Natural killer cell treated with Interleukin-12 subunit alpha and Interleukin-12 subunit beta and Interleukin-15 and Interleukin-18, amount 100 ng/mL, for 72 hours (primary cell): ENCODE measurements around the gene PLOD2. TPM values are rescaled to one million over a fixed set of nuclear protein-coding genes. Genes with fewer than 3 reads are reported as not detected.

ENCODE experiments used
- ATAC-seq, 2 donors: fragments of 150-1000 bp; cut with Tn5 transposase in 1 of 2; sonication (Bioruptor Pico), chemical (Tn5 transposase) in 1 of 2; 2 replicates each; pipeline ENCODE4 v1.10.0; 2021
- DNase-seq: peaks from one replicate; pipeline ENCODE4 v3.0.0; 2022; ENCODE audit warnings: low spot score
- H3K27ac Mint-ChIP-seq, 2 donors: 1 replicate in 1 of 2; 2 replicates in 1 of 2; pipeline ENCODE4 v1.8.0; 2022; ENCODE audit warnings: mixed read lengths in 2 of 2, mild to moderate bottlenecking in 1 of 2, moderate library complexity in 1 of 2
- H3K27me3 Mint-ChIP-seq, 2 donors: 1 replicate in 1 of 2; 2 replicates in 1 of 2; pipeline ENCODE4 v1.8.0; 2022; ENCODE audit warnings: mixed read lengths in 2 of 2
- H3K36me3 Mint-ChIP-seq: one replicate; pipeline ENCODE4 v1.8.0; 2022; ENCODE audit warnings: mixed read lengths
- H3K4me1 Mint-ChIP-seq, 2 donors: 1 replicate in 1 of 2; 2 replicates in 1 of 2; pipeline ENCODE4 v1.8.0; 2022; ENCODE audit warnings: low read depth in 2 of 2, mixed read lengths in 2 of 2, mild to moderate bottlenecking in 1 of 2
- H3K4me3 Mint-ChIP-seq: one replicate; pipeline ENCODE4 v1.8.0; 2022; ENCODE audit warnings: mixed read lengths
- H3K9me3 Mint-ChIP-seq: 2 replicates; pipeline ENCODE4 v1.8.0; 2022; ENCODE audit warnings: mixed read lengths
- total RNA-seq, 2 donors: library from RNA; stranded (reverse); gene quantifications; one replicate each; pipeline ENCODE4 v1.2.3, GENCODE V29; 2022

Gene PLOD2
- total RNA-seq, 2 donors from 2014 or later: 1.0 to 1.3 TPM

DNA sequence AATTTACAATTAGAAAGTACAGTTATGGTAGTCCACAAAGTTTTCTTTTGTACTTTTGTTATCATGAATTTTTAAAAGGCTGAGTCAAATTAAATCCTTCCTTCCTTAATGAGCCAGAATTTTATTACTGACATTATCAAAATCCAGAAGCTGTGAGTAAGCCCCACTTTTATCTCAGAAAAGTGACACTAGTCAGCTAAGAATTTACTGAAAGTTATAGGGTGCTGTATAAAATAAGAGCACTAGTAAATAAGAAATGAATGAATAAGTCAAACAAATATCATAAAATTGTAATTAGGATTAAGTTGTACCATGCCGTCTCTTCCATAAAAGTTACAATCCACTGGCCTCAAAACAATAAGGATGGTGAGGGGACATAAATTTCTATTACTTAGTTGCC, 15.3 kb downstream of the PLOD2 start:
- Mint-ChIP-seq H3K9me3 (no peaks in the 10 kb centered on the region), H3K4me1 (no peaks in the 10 kb centered on the region), H3K4me3 (no peak overlapping the region), H3K27me3 (no peaks in the 10 kb centered on the region), H3K36me3 (no peaks in the 10 kb centered on the region), H3K27ac (no peak overlapping the region)
- no peak for ATAC-seq
- no peak for DNase-seq

DNA sequence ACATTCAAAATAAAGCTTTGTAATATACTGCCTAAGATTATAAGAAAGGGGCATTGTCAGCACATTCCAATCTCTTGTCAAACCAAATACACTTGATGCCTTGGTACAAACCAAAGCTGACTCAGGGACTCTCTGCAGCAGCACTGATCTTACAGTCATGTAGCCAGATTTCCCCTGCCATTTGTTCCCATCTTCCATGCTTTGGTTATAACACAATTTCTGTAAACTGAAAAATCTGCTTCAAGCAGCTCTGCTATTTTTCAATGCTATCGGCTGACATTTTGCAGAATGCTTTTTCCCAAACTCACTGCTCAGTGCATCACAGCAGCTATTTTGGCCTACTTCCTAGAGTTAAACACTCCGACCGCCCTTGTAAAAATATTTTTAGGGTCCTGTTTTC, 18.2 kb downstream of the PLOD2 start:
- Mint-ChIP-seq H3K27ac (no peak overlapping the region), H3K4me3 (no peak overlapping the region), H3K4me1 (no peaks in the 10 kb centered on the region), H3K27me3 (no peaks in the 10 kb centered on the region), H3K9me3 (no peaks in the 10 kb centered on the region), H3K36me3 (no peaks in the 10 kb centered on the region)
- DNase-seq (no peak), ATAC-seq (no peak)

DNA sequence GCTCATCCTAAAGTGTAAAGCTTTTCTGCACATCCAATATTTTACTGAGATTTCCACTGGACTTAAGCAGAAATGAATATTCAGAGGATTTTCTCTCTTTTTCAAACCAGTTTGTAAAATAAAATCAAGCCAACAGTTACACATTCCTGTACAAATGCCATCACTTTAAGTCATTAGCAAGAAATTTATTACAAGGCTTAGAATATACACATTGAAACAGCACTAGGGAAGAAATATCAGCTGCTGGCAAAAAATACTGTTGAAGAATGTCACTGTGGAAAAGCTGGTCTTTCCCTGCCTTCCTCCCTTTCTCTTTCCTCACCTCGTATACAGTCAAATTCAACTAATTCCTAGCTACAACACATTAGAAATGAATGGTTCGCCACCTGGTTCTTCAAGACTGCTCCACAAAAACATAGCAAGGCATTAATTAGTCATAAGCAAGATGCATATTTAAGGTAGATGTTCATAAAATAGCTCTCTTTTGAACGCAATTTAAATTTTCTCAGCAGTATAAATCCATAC, 21.3 kb downstream of the PLOD2 start:
- H3K36me3 Mint-ChIP-seq: no peaks in the 10 kb centered on the region
- H3K4me3 Mint-ChIP-seq: no peak overlapping the region
- ATAC-seq (no peak), DNase-seq (no peak)
- no peaks in the 10 kb centered on the region for H3K4me1 Mint-ChIP-seq
- H3K27ac Mint-ChIP-seq: no peak overlapping the region
- H3K27me3 Mint-ChIP-seq: no peaks in the 10 kb centered on the region
- H3K9me3 Mint-ChIP-seq: no peaks in the 10 kb centered on the region

DNA sequence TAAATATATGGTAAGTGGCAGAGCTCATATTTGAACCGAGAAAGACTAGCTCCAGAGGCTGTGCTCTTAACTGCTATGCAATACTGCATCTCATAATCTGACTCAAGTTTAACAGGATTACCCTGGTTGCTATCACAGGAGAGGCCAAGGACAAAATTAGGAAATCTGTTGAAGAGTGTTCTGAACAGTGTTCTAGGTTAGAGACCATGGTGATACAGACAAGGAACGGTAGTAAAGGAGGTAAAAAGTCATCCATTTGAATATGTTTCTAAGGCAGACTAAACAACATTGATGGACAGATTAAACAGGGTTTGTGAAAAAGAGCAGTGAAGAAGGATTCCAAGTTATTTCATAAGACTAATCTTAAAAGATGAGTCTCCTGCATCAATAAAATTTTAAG, 22.1 kb downstream of the PLOD2 start:
- H3K27ac Mint-ChIP-seq: no peak overlapping the region
- H3K4me1 Mint-ChIP-seq: no peaks in the 10 kb centered on the region
- no peaks in the 10 kb centered on the region for H3K9me3 Mint-ChIP-seq
- no peak overlapping the region for H3K4me3 Mint-ChIP-seq
- no peaks in the 10 kb centered on the region for H3K36me3 Mint-ChIP-seq
- no peak for ATAC-seq
- H3K27me3 Mint-ChIP-seq: no peaks in the 10 kb centered on the region
- no peak for DNase-seq

DNA sequence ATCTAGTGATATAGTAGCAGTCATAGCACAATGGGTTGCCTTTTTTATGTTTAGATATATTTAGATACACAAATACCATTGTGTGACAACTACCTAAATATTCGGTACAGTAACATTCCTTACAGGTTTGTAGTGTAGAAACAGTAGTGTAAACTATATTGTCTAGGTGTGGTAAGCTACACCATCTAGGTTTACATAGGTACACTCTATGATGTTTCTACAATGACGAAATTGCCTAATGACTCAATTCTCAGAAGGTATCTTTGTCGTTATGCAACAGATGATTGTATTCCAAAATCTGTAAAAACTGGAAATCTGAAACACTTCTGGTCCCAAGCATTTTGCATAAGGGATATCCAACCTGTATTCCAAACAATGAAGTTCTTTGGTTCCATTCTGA, 24.3 kb downstream of the PLOD2 start:
- DNase-seq (no peak), ATAC-seq (no peak)
- no peaks in the 10 kb centered on the region for H3K9me3 Mint-ChIP-seq
- H3K27me3 Mint-ChIP-seq: no peaks in the 10 kb centered on the region
- no peak overlapping the region for H3K27ac Mint-ChIP-seq
- no peaks in the 10 kb centered on the region for H3K4me1 Mint-ChIP-seq
- H3K4me3 Mint-ChIP-seq: no peak overlapping the region
- H3K36me3 Mint-ChIP-seq: no peaks in the 10 kb centered on the region

DNA sequence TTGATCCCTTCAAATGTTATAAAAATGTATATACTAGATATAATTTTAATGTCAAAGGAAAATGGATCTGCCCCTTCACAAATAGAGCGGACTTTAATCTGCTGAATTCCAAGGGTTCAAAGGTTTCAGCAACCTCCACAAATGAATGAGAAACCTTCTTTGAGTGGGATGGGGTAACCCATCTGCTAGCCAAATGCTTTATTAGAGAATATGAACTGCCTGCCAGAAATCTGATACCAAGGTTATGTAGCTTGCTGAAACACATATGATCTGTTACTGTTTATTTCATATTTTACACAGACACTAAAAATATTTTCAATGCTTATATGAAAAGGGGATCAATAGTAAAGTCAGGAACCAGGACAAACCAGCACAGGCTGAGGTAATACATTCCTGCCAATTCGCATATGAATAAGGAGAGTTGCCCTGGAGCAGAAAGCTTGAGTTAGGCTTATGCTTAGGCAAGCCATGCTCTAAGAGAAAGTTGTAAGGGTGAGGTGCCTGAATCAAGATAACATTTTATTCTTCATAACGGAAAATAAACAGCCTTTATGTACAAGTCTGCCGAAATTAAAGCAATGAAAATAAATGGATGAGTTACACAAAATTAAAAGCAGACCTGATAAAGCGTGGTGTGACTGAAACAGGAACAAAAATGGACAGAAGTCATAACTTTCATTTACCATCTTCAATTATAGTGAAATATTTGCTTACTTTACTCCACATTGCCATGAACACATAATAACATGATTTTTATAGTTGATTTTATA, 26.5 kb downstream of the PLOD2 start:
- ATAC-seq (no peak), DNase-seq (no peak)
- Mint-ChIP-seq H3K4me3 (no peak overlapping the region), H3K4me1 (no peaks in the 10 kb centered on the region), H3K9me3 (peaks cover 6% of the 10 kb centered on the region), H3K27me3 (no peaks in the 10 kb centered on the region), H3K27ac (no peak overlapping the region), H3K36me3 (no peaks in the 10 kb centered on the region)

DNA sequence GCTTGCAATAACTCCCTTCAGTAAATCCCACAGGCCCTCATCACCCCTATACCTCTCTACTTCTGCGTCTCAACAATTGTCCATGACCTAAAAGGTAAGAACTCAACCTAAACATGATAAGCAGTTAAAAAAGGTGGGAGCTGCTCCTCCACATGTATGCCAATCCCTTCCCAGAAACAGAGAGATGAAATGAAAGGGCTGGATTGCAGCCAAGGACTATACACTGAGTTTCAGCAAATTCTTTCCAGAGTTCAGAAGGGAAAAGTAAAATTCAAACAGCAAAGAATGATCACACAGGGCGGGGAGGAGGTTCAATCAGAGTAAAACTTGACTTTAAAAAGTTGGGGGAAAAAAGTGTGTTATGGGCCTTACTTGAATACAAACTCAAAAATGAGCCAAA, 27.5 kb downstream of the PLOD2 start:
- ATAC-seq (no peak), DNase-seq (no peak)
- Mint-ChIP-seq H3K4me1 (no peaks in the 10 kb centered on the region), H3K36me3 (no peaks in the 10 kb centered on the region), H3K27ac (no peak overlapping the region), H3K9me3 (peaks cover 6% of the 10 kb centered on the region), H3K27me3 (no peaks in the 10 kb centered on the region), H3K4me3 (no peak overlapping the region)

DNA sequence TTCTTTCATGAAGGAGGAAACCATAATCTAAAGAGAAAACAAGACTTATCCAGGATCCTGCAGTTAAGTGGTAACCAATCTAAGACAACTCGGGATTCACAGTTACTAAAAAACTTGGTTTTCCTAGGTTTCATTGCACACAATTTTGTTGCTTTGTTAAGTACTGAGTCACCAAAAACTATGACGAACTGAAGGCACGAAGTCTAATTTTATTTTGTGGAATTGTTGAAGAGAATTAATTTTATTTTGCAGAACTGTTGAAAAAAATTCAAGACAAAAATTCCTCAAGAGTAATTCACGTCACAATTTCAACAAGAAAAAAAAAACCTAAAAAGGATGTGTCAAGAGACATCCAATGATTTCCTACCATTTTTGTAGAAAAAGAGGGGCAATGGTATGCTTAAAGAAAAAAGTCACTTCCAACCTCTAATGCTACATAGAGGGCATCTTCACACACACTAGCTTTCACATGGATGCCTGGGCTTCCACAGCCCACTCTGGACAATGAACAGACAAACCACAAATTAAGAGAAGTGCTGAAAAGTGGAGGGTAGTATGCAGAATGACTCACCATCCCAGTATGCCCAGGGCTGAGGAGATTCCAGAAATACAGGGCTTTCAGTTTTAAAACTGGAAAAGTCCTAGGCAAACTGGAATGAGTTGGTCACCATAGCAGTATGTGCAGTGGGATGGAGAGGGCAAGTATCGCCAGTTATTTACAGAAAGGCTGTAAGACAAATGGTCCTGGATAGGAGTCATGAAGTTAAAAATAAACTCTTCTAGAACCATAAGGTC, 29.2 kb downstream of the PLOD2 start:
- Mint-ChIP-seq H3K4me1 (no peaks in the 10 kb centered on the region), H3K36me3 (no peaks in the 10 kb centered on the region), H3K9me3 (peaks cover 6% of the 10 kb centered on the region), H3K27ac (no peak overlapping the region), H3K4me3 (no peak overlapping the region), H3K27me3 (no peaks in the 10 kb centered on the region)
- ATAC-seq (no peak), DNase-seq (no peak)

DNA sequence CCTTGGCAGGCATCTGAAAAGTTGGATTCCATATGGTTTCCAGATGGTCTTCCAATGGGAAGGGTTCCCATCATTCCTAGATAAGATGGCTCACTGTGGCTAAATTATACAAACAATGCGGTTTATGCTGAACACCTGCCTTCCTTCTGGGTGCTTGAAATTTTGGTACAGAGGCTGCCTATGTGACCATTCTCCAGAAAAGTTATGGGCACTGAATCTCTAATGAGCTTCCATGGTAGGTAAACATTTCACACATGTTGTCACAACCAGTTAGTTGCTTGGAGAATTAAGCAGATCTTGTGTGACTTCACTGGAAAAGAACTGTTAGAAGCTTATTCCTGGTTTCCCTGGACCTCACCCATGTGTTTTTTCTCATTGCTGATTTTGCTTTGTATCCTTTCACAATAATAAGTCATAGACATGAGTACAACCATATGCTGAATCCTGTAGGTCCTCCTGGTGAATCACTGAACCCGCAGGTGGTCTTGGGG, 30.1 kb downstream of the PLOD2 start:
- no peaks in the 10 kb centered on the region for H3K4me1 Mint-ChIP-seq
- no peak overlapping the region for H3K4me3 Mint-ChIP-seq
- H3K9me3 Mint-ChIP-seq: peaks cover 6% of the 10 kb centered on the region
- DNase-seq: no peak
- ATAC-seq: no peak
- H3K36me3 Mint-ChIP-seq: no peaks in the 10 kb centered on the region
- H3K27ac Mint-ChIP-seq: no peak overlapping the region
- no peaks in the 10 kb centered on the region for H3K27me3 Mint-ChIP-seq

DNA sequence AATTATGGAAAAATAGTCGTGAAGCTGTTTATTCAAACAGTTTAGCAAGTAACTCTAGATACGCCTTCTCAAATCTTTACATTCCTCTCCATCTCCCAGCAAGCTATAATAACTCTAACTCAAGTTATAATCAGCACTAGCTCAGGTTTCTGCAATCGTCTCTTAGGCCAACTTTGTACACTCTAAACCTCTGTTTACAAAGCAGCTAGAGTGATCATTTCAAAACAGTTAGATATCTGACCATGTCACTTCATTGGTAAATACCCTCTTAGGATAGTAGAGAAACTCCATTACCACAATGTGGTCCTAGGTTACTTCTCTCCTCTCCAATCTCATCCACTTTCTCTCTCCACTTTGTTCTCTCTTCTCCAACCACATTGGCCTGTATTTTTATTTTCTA, 31.2 kb downstream of the PLOD2 start:
- Mint-ChIP-seq H3K27me3 (no peaks in the 10 kb centered on the region), H3K36me3 (no peaks in the 10 kb centered on the region), H3K9me3 (peaks cover 6% of the 10 kb centered on the region), H3K4me1 (no peaks in the 10 kb centered on the region), H3K4me3 (no peak overlapping the region), H3K27ac (no peak overlapping the region)
- no peak for ATAC-seq
- no peak for DNase-seq

DNA sequence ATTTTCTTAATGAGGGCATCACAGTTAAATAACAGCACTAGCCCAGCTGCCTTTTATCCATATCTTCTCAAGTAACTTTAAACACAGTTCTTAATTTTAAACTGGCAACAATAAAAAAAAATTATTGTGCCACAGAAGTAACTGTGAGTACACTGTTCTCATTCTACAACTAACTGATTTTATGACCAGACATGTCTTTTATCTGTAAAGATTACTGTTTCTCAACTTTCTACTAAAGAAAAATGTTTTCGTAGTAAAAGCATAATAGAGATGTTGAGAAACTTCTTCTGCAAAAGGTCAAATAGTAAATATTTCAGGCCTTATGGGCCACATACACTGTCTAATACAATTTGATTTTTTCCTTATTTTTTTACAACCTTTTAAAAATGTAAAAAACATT, 32.0 kb downstream of the PLOD2 start:
- peaks cover 11% of the 10 kb centered on the region for H3K9me3 Mint-ChIP-seq
- no peak overlapping the region for H3K4me3 Mint-ChIP-seq
- no peak overlapping the region for H3K27ac Mint-ChIP-seq
- no peaks in the 10 kb centered on the region for H3K4me1 Mint-ChIP-seq
- ATAC-seq (no peak), DNase-seq (no peak)
- H3K36me3 Mint-ChIP-seq: peaks cover 5% of the 10 kb centered on the region
- no peaks in the 10 kb centered on the region for H3K27me3 Mint-ChIP-seq

DNA sequence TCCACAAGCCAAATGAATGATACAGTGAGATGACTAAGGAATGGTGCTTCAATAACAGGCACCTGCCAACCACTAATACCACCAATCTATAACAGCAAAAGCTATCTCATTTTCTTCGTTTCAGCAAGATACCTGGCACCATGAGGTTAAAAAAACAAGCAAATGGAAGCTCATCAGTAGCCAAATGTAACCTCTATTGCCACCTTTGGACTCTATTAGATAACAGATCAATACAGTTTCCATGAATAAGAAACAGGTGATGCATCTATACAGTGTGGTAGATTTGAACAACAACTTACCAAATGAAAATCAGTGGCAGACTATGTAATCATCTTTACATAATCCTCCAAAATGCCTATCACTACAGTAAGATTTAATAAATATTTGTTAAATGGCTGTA, 32.8 kb downstream of the PLOD2 start:
- H3K9me3 Mint-ChIP-seq: peaks cover 12% of the 10 kb centered on the region

DNA sequence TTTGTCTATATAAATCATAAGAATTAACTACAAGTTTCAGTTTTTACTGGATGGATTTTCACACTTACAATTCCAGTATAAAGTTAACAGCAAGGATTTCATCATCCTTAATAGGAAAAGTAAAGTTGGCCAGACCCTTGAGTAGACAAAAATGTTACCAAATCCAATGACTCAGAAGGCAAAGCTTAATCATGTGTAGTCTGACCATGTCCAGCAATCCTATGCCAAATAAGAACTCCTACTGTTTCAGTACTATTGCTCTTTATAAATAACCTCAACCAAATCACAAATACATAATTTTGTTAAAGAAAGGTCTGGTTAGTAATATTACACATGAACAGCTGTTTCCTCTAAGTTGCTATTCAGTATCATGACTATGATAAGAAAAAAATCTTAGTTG, 35.0 kb downstream of the PLOD2 start:
- no peak overlapping the region for H3K27ac Mint-ChIP-seq
- ATAC-seq: no peak
- no peaks in the 10 kb centered on the region for H3K27me3 Mint-ChIP-seq

More for the DNA sequence above, 32.8 kb downstream of the PLOD2 start:
- Mint-ChIP-seq H3K27ac (no peak overlapping the region), H3K36me3 (peaks cover 6% of the 10 kb centered on the region), H3K4me3 (no peak overlapping the region), H3K4me1 (no peaks in the 10 kb centered on the region), H3K27me3 (no peaks in the 10 kb centered on the region)
- no peak for ATAC-seq
- no peak for DNase-seq

DNA sequence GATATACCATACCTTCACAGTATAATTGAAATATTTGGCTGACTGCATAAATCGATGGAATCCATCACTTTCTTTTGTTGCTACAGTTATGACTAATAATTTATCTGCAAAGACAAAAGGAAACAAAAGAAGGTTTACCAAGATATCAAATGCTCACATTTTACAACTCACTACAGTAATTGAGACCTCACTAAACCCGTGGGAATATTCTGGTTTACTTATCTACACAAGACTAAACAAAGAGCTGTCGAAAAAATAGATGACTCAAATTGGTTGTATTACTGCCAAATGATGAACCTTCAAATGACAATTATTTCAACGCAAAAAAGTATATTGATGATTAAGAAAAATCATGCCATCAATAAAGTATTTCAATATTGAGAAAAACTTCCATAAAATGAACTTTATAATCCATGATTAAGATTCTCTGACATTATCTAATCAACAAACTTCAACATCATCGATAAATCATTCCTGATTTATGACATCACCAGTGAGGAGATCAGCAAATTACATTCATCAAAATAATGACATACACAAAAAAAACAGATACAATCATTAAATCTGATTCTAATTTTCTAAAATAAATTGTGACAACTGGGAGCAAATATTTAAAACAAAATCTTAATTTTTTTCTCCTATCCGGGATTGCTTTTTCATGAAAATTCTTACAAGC, 36.7 kb downstream of the PLOD2 start:
- DNase-seq (no peak), ATAC-seq (no peak)
- Mint-ChIP-seq H3K36me3 (peaks cover 6% of the 10 kb centered on the region), H3K27ac (no peak overlapping the region), H3K9me3 (peaks cover 13% of the 10 kb centered on the region), H3K27me3 (no peaks in the 10 kb centered on the region), H3K4me3 (no peak overlapping the region), H3K4me1 (no peaks in the 10 kb centered on the region)

More for the DNA sequence above, 35.0 kb downstream of the PLOD2 start:
- Mint-ChIP-seq H3K4me3 (no peak overlapping the region), H3K36me3 (peaks cover 6% of the 10 kb centered on the region), H3K9me3 (peaks cover 18% of the 10 kb centered on the region), H3K4me1 (no peaks in the 10 kb centered on the region)
- no peak for DNase-seq
